K562 (cell line): ENCODE data around the gene MON2. TPM values are rescaled to one million over a fixed set of nuclear protein-coding genes. Genes with fewer than 3 reads are reported as not detected.

ENCODE experiments used
- ATAC-seq: fragments of 200-7000 bp; cut with Tn5 transposase; 3 replicates; pipeline ENCODE4 v1.9.1; 2020; ENCODE audit warnings: moderate library complexity
- BruUV-seq: library from RNA; stranded (reverse); fragments of 400-500 nt; replicated peaks from 2 replicates; lab custom pipeline; 2021; lab: Mats Ljungman, UMichigan
- CTCF ChIA-PET: fragments of 300-600 bp; formaldehyde crosslinking; extraction: SDS; loops from one replicate; lab custom pipeline; 2021; ENCODE audit warnings: low intra/inter-chr PET ratio; lab: Yijun Ruan, JAX
- POLR2A ChIA-PET: fragments of 300-600, 350-650 bp; sonication (Branson Sonifier 250); formaldehyde crosslinking; extraction: SDS; loops from one replicate; lab custom pipeline; 2021; ENCODE audit warnings: antibody characterized with exemption, inconsistent platforms; lab: Yijun Ruan, JAX
- DNase-seq, 4 experiments: peaks; one replicate each; pipeline versions ENCODE4 v3.0.0 to v3.0.0-alpha.2; 2011 to 2018; ENCODE audit warnings: low spot score in 3 of 4, mixed read lengths in 3 of 4; ENCODE audit errors: extremely low read depth in 1 of 4
- FAIRE-seq: peaks from 2 replicates; lab custom pipeline; 2011; peaks lifted over from hg19 to GRCh38; lab: Jason Lieb, UNC
- H2AFZ ChIP-seq: 2 replicates; pipeline ENCODE4 v1.6.0; 2011; ENCODE audit warnings: low read depth, low read length, control low read depth, inconsistent platforms
- H3K27ac ChIP-seq: fragments of 200-600 bp; 3 replicates; pipeline ENCODE4 v1.8.0; 2011; ENCODE audit warnings: low read depth, mild to moderate bottlenecking, control low read depth, inconsistent platforms, low read length, moderate library complexity, mixed read lengths; ENCODE audit errors: extremely low read depth
- H3K27me3 ChIP-seq, 2 experiments: fragments of 300-600 bp in 1 of 2; 2 replicates in 1 of 2; 3 replicates in 1 of 2; pipeline versions ENCODE4 v1.6.0 to v1.8.0; 2011; ENCODE audit warnings: inconsistent platforms in 2 of 2, low read length in 2 of 2, mild to moderate bottlenecking in 1 of 2, mixed read lengths in 1 of 2, moderate library complexity in 1 of 2; ENCODE audit not compliant: control insufficient read depth in 2 of 2, insufficient read depth in 2 of 2
- H3K36me3 ChIP-seq: fragments of 300-600 bp; 3 replicates; pipeline ENCODE4 v1.8.0; 2011; ENCODE audit warnings: mild to moderate bottlenecking, low read length, inconsistent platforms; ENCODE audit not compliant: control insufficient read depth, insufficient read depth
- H3K4me1 ChIP-seq, 2 experiments: fragments of 200-600 bp in 1 of 2; replicated peaks in 1 of 2; 2 replicates in 1 of 2; 3 replicates in 1 of 2; pipeline versions ENCODE4 v1.5.1 to v1.8.0; 2011; ENCODE audit warnings: inconsistent platforms in 2 of 2, low read length in 2 of 2, mild to moderate bottlenecking in 1 of 2, mixed read lengths in 1 of 2, moderate library complexity in 1 of 2; ENCODE audit not compliant: control insufficient read depth in 2 of 2, insufficient read depth in 2 of 2
- H3K4me2 ChIP-seq: 2 replicates; pipeline ENCODE4 v1.6.1; 2011; ENCODE audit warnings: low read length, control low read depth, inconsistent platforms, mixed read lengths; ENCODE audit not compliant: insufficient read depth
- H3K4me3 ChIP-seq: fragments of 200-600 bp; sonication (generic), shearing (Covaris generic); 2 replicates; pipeline ENCODE4 v1.5.1; 2016; ENCODE audit warnings: control low read depth, inconsistent platforms
- H3K79me2 ChIP-seq: fragments of 200-600 bp; 3 replicates; pipeline ENCODE4 v1.8.0; 2011; ENCODE audit warnings: low read length, inconsistent platforms; ENCODE audit not compliant: control insufficient read depth, insufficient read depth
- H3K9ac ChIP-seq, 2 experiments: 2 replicates each; pipeline versions ENCODE4 v1.6.0 to v1.6.1; 2011; ENCODE audit warnings: low read depth in 2 of 2, low read length in 2 of 2, control low read depth in 1 of 2, inconsistent platforms in 1 of 2, mild to moderate bottlenecking in 1 of 2, mixed read lengths in 1 of 2; ENCODE audit not compliant: insufficient read depth in 1 of 2
- H3K9me1 ChIP-seq: one replicate; pipeline ENCODE4 v1.6.0; 2011; ENCODE audit warnings: inconsistent platforms, mild to moderate bottlenecking, low read length, moderate library complexity; ENCODE audit not compliant: control insufficient read depth, insufficient read depth
- H3K9me3 ChIP-seq: replicated peaks from 2 replicates; pipeline ENCODE4 v1.5.1; 2011; ENCODE audit warnings: low read depth, low read length, inconsistent platforms; ENCODE audit not compliant: control insufficient read depth, insufficient read depth
- H4K20me1 ChIP-seq: replicated peaks from 2 replicates; pipeline ENCODE4 v1.6.1; 2011; ENCODE audit warnings: low read length, inconsistent platforms, mixed read lengths; ENCODE audit not compliant: control insufficient read depth, insufficient read depth
- C11orf30 ChIP-seq: fragments of 450-650 bp; IDR thresholded peaks from 2 replicates; pipeline ENCODE4 v1.6.1; 2016; ENCODE audit warnings: low read depth, mild to moderate bottlenecking
- EHMT2 ChIP-seq: fragments of 450-650 bp; IDR thresholded peaks from 2 replicates; pipeline ENCODE4 v1.6.1; 2018; ENCODE audit warnings: antibody characterized with exemption
- HDAC8 ChIP-seq: fragments of 450-650 bp; IDR thresholded peaks from 2 replicates; pipeline ENCODE4 v1.6.1; 2016; ENCODE audit warnings: mild to moderate bottlenecking, missing genetic modification characterization, moderate library complexity, missing compliant biosample characterization
- SMAD4 ChIP-seq: fragments of 250-450 bp; sonication (Bioruptor Pico); conservative IDR thresholded peaks from 2 replicates; pipeline ENCODE4 v1.8.0; 2021; ENCODE audit warnings: inconsistent platforms, mild to moderate bottlenecking, moderate library complexity
- ZNF316 ChIP-seq: fragments of 450-650 bp; IDR thresholded peaks from 2 replicates; pipeline ENCODE4 v1.6.1; 2016
- ZNF444 ChIP-seq: fragments of 250-450 bp; sonication (Bioruptor Pico); IDR thresholded peaks from 2 replicates; pipeline ENCODE4 v1.4.0; 2020; ENCODE audit warnings: mild to moderate bottlenecking, moderate library complexity
- ZNF609 ChIP-seq: sonication (generic); formaldehyde crosslinking; IDR thresholded peaks from 2 replicates; pipeline ENCODE4 v1.8.1; 2023; ENCODE audit warnings: missing genetic modification reagents, mild to moderate bottlenecking, borderline replicate concordance
- WGBS: fragments of 100-300 bp; shearing (Covaris generic); methylation state at CpG from one replicate; pipeline ENCODE4 v1.1.6; 2016; ENCODE audit warnings: low coverage, mixed read lengths; ENCODE audit not compliant: insufficient coverage; ENCODE audit errors: missing lambda C conversion rate; 5-methylcytosine and 5-hydroxymethylcytosine counted together
- in situ Hi-C: fragments of 300-500 bp; cut with MboI; formaldehyde crosslinking; loops from 4 replicates; pipeline ENCODE4 v1.15.0; 2018; ENCODE audit warnings: inconsistent platforms, mixed read lengths
- intact Hi-C: fragments of 100-400 bp; cut with micrococcal nuclease; formaldehyde crosslinking; loops from 2 replicates; pipeline ENCODE4 v1.14.2; 2022
- polyA plus RNA-seq, 8 experiments: library from polyadenylated mRNA; depleted of rRNA in 4 of 8; stranded (reverse) in 5 of 8; unstranded in 3 of 8; fragments of >200 nt; fragmentation: Nextera tagmentation in 2 of 8; fragmentation: Illumina TruSeq in 1 of 8; extraction: Ambion mirVana in 2 of 8; extraction: Trizol in 1 of 8; gene quantifications; 2 replicates each; pipeline versions ENCODE4 v1.2.1 to v1.2.3, GENCODE V29; 2011 to 2014; ENCODE audit warnings: inconsistent platforms in 1 of 8, missing spikeins in 1 of 8
- total RNA-seq, 7 experiments: library from RNA; depleted of rRNA in 6 of 7; stranded (reverse); fragments of >200 nt in 6 of 7; fragmentation: Illumina TruSeq in 2 of 7; extraction: Trizol in 2 of 7; gene quantifications; 2 replicates each; pipeline versions ENCODE4 v1.2.1 to v1.2.3, GENCODE V29; 2011 to 2021; ENCODE audit warnings: low replicate concordance in 1 of 7

Gene MON2
- total and polyA plus RNA-seq, 9 of the 15 experiments (the other 6 are each of a cell fraction or from before 2014, with no cell fraction given): 3.6 to 31.6 (median 16.8) TPM

GRCh38 chr12:62523619-62524018 lies 57.0 kb downstream of the MON2 start:
- Histone ChIP-seq H3K27me3 (no peaks in the 10 kb centered on the region), H3K4me1 (no peaks in the 10 kb centered on the region), H4K20me1 (no peaks in the 10 kb centered on the region), H3K4me3 (no peak overlapping the region), H3K4me2 (no peak overlapping the region), H3K9me3 (no peaks in the 10 kb centered on the region), H3K9ac (no peak overlapping the region), H3K9me1 (no peaks in the 10 kb centered on the region), H3K27ac (no peak overlapping the region), H3K36me3 (peaks cover 32% of the 10 kb centered on the region; the same call in 2 of the 3 replicates), H3K79me2 (no peaks in the 10 kb centered on the region), H2AFZ (no peak overlapping the region)
- TF ChIP-seq ZNF609 (CRISPR knock-in tag) (no peak), ZNF316 (peak; percentile 44), HDAC8 (tag) (no peak), ZNF444 (no peak), C11orf30 (peak; percentile 27; the same call in 1 of the 2 replicates), SMAD4 (no peak), EHMT2 (no peak)
- DNase-seq: no peak
- no TSS peak for BruUV-seq
- WGBS: 27% methylated on average over 1 of the region's 1 CpG
- in situ Hi-C loops: no loop called here
- POLR2A ChIA-PET: interaction anchor here (0.5 to 0.8 kb wide), 2 partner anchors 16 to 1995 kb away, joined by 3 read pairs; no protein-coding TSS in a partner anchor
- CTCF ChIA-PET: no interaction called here
- no peak for FAIRE-seq
- no peak for ATAC-seq
- intact Hi-C loops: no loop called here
